Thyroid gland (tissue), 4 donors: ENCODE measurements around the gene TEKT2. TPM values are rescaled to one million over a fixed set of nuclear protein-coding genes. Genes with fewer than 3 reads are reported as not detected.

Experiments
- DNase-seq, 2 donors: peaks; one replicate each; pipeline ENCODE4 v3.0.0-alpha.2; 2019
- H3K27ac ChIP-seq, 3 donors: fragments of 200-600 bp; sonication (generic); 1 replicate in 2 of 3; 2 replicates in 1 of 3; pipeline ENCODE4 v1.5.1; 2016 to 2019; ENCODE audit warnings: mild to moderate bottlenecking in 1 of 3, moderate library complexity in 1 of 3
- H3K27me3 ChIP-seq: fragments of 200-600 bp; sonication (generic); one replicate; pipeline ENCODE4 v1.5.1; 2019
- H3K36me3 ChIP-seq, 2 donors: fragments of 200-600 bp; sonication (generic); one replicate each; pipeline ENCODE4 v1.5.1; 2016 to 2019
- H3K4me1 ChIP-seq, 2 donors: fragments of 200-600 bp; sonication (generic); one replicate each; pipeline ENCODE4 v1.5.1; 2017 to 2019
- H3K4me3 ChIP-seq, 3 donors: fragments of 200-600 bp; sonication (generic); replicated peaks in 1 of 3; 1 replicate in 2 of 3; 2 replicates in 1 of 3; pipeline ENCODE4 v1.5.1; 2016; ENCODE audit warnings: mild to moderate bottlenecking in 1 of 3
- H3K9me3 ChIP-seq: fragments of 200-600 bp; sonication (generic); one replicate; pipeline ENCODE4 v1.5.1; 2017
- CTCF ChIP-seq, 6 experiments: fragments of 200-600 bp in 3 of 6; fragments of 450-650 bp in 3 of 6; sonication (generic) in 3 of 6; IDR thresholded peaks; one replicate each; pipeline ENCODE4 v1.5.1; 2016 to 2019; ENCODE audit warnings: antibody characterized with exemption in 6 of 6, mild to moderate bottlenecking in 2 of 6, inconsistent platforms in 1 of 6, moderate library complexity in 1 of 6
- POLR2A ChIP-seq, 2 donors: fragments of 450-650 bp; IDR thresholded peaks; one replicate each; pipeline ENCODE4 v1.6.1; 2017; ENCODE audit warnings: antibody characterized with exemption in 2 of 2, mild to moderate bottlenecking in 2 of 2, moderate library complexity in 1 of 2
- WGBS, 2 donors: methylation state at CpG; one replicate each; pipeline ENCODE4 v1.1.5; 2017; 5-methylcytosine and 5-hydroxymethylcytosine counted together
- intact Hi-C: fragments of 100-400 bp; cut with DNase I; formaldehyde crosslinking; loops from one replicate; pipeline ENCODE4 v1.15.1; 2023
- total RNA-seq, 4 donors: library from RNA; depleted of rRNA; stranded (reverse); fragments of >200 nt; gene quantifications; one replicate each; pipeline ENCODE4 v1.2.3, GENCODE V29; 2016

The TEKT2 gene
- total RNA-seq, 4 donors from 2014 or later: 0.89 to 4.0 (median 1.9) TPM

GRCh38 chr1:36132029-36132428 lies 48.1 kb downstream of the TEKT2 start:
- no peaks in the 10 kb centered on the region for H3K9me3 ChIP-seq

GRCh38 chr1:36133484-36133883 lies 49.6 kb downstream of the TEKT2 start:
- WGBS, 2 donors: 85 to 95% methylated on average over 3 of the region's 3 CpGs
- intact Hi-C loops: no loop called here
- peaks cover 10 to 29% of the 10 kb centered on the region in 2 donors for H3K4me1 ChIP-seq
- no peak overlapping the region for H3K27ac ChIP-seq
- H3K9me3 ChIP-seq: no peaks in the 10 kb centered on the region
- peaks cover 11 to 13% of the 10 kb centered on the region in 2 donors for H3K36me3 ChIP-seq
- no peaks in the 10 kb centered on the region for H3K27me3 ChIP-seq
- TF ChIP-seq CTCF (IDR thresholded peaks at IDR 0.05) (no peak), POLR2A (IDR thresholded peaks at IDR 0.05) (no peak)
- no peak for DNase-seq
- H3K4me3 ChIP-seq: no peak overlapping the region

More at GRCh38 chr1:36132029-36132428, 48.1 kb downstream of the TEKT2 start:
- intact Hi-C loops: no loop called here
- Histone ChIP-seq H3K36me3 (peaks cover 0 to under 1% of the 10 kb centered on the region in 2 donors), H3K4me1 (peaks cover 10 to 29% of the 10 kb centered on the region in 2 donors), H3K4me3 (no peak overlapping the region), H3K27me3 (no peaks in the 10 kb centered on the region), H3K27ac (no peak overlapping the region)
- TF ChIP-seq CTCF (IDR thresholded peaks at IDR 0.05) (no peak), POLR2A (IDR thresholded peaks at IDR 0.05) (no peak)
- no peak for DNase-seq
- WGBS, 2 donors: 78 to 92% methylated on average over 3 of the region's 3 CpGs

- Histone ChIP-seq H3K9me3 (no peaks in the 10 kb centered on the region), H3K4me1 (peaks cover 10 to 29% of the 10 kb centered on the region in 2 donors), H3K4me3 (no peak overlapping the region), H3K27me3 (no peaks in the 10 kb centered on the region), H3K36me3 (peaks cover 13% of the 10 kb centered on the region in 2 donors), H3K27ac (no peak overlapping the region)
- DNase-seq: no peak
- intact Hi-C loops: no loop called here
- TF ChIP-seq POLR2A (IDR thresholded peaks at IDR 0.05) (no peak), CTCF (IDR thresholded peaks at IDR 0.05) (no peak)
- WGBS, 2 donors: 60 to 83% methylated on average over 5 to 6 of the region's 6 CpGs
These were observed 50.1 kb downstream of the TEKT2 start for GRCh38 chr1:36134031-36134430.

GRCh38 chr1:36134505-36135329 lies 50.8 kb downstream of the TEKT2 start:
- Histone ChIP-seq H3K27me3 (no peaks in the 10 kb centered on the region), H3K4me1 (peaks cover 10 to 29% of the 10 kb centered on the region in 2 donors), H3K36me3 (peaks cover 13 to 16% of the 10 kb centered on the region in 2 donors), H3K4me3 (no peak overlapping the region), H3K27ac (peak overlapping the region in 2 of 3 donors; percentile 41 to 67), H3K9me3 (no peaks in the 10 kb centered on the region)
- 66 to 67% methylated on average over 5 to 7 of the region's 7 CpGs for WGBS, 2 donors
- peak; percentile 44 to 52 for DNase-seq
- peak; percentile 24 to 69 (median 53) for TF ChIP-seq CTCF (IDR thresholded peaks at IDR 0.05)
- TF ChIP-seq POLR2A (IDR thresholded peaks at IDR 0.05): no peak
- intact Hi-C loops: loop anchor here (5.0 kb wide), 1 partner anchor 37 kb away; no protein-coding TSS in a partner anchor

GRCh38 chr1:36135330-36135667 lies 51.4 kb downstream of the TEKT2 start:
- Histone ChIP-seq H3K36me3 (peaks cover 13 to 16% of the 10 kb centered on the region in 2 donors), H3K9me3 (no peaks in the 10 kb centered on the region), H3K27me3 (no peaks in the 10 kb centered on the region), H3K4me3 (no peak overlapping the region), H3K27ac (peak overlapping the region in 2 of 3 donors; percentile 41 to 67), H3K4me1 (peaks cover 16 to 35% of the 10 kb centered on the region in 2 donors)
- 70 to 81% methylated on average over 6 of the region's 6 CpGs for WGBS, 2 donors
- TF ChIP-seq CTCF (IDR thresholded peaks at IDR 0.05) (no peak), POLR2A (IDR thresholded peaks at IDR 0.05) (no peak)
- intact Hi-C loops: loop anchor here (5.0 kb wide), 1 partner anchor 38 kb away; no protein-coding TSS in a partner anchor
- no peak for DNase-seq
